Hepatocyte (in vitro differentiated cells): ENCODE measurements around the gene GRIK4.

Source experiments
- CTCF ChIP-seq: fragments of 200-600 bp; sonication (generic); IDR thresholded peaks from 2 replicates; pipeline ENCODE4 v1.5.1; 2016; ENCODE audit warnings: antibody characterized with exemption, mild to moderate bottlenecking; ENCODE audit not compliant: poor library complexity
- EZH2 ChIP-seq: fragments of 200-600 bp; sonication (generic); IDR thresholded peaks from 2 replicates; pipeline ENCODE4 v1.6.1; 2016; ENCODE audit warnings: antibody characterized with exemption, mild to moderate bottlenecking, borderline replicate concordance
- EZH2phosphoT487 ChIP-seq: fragments of 200-600 bp; sonication (generic); IDR thresholded peaks from one replicate; pipeline ENCODE4 v1.6.1; 2018; ENCODE audit warnings: antibody characterized with exemption, mild to moderate bottlenecking, low read depth, moderate library complexity; ENCODE audit not compliant: unreplicated experiment, severe bottlenecking

GRCh38 chr11:120648771-120649170 is 137.2 kb downstream of the GRIK4 start:
- TF ChIP-seq CTCF (no peak), EZH2 (no peak), EZH2phosphoT487 (no peak)
